Activated effector memory CD4-positive, alpha-beta T cell treated with anti-CD3 and anti-CD28 coated beads, Interleukin-2, amount 50 U/mL, for 16 hours (primary cell): ENCODE data around the gene IFNGR2.
"Not testable (repeated sequence)": the region's sequence is repeated elsewhere in the genome, so short reads cannot be mapped to it uniquely, and the experiment has no call there.

Experiments used
- DNase-seq: peaks from one replicate; pipeline ENCODE4 v3.0.0-alpha.2; 2020

Gene IFNGR2, protein sequence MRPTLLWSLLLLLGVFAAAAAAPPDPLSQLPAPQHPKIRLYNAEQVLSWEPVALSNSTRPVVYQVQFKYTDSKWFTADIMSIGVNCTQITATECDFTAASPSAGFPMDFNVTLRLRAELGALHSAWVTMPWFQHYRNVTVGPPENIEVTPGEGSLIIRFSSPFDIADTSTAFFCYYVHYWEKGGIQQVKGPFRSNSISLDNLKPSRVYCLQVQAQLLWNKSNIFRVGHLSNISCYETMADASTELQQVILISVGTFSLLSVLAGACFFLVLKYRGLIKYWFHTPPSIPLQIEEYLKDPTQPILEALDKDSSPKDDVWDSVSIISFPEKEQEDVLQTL

DNA sequence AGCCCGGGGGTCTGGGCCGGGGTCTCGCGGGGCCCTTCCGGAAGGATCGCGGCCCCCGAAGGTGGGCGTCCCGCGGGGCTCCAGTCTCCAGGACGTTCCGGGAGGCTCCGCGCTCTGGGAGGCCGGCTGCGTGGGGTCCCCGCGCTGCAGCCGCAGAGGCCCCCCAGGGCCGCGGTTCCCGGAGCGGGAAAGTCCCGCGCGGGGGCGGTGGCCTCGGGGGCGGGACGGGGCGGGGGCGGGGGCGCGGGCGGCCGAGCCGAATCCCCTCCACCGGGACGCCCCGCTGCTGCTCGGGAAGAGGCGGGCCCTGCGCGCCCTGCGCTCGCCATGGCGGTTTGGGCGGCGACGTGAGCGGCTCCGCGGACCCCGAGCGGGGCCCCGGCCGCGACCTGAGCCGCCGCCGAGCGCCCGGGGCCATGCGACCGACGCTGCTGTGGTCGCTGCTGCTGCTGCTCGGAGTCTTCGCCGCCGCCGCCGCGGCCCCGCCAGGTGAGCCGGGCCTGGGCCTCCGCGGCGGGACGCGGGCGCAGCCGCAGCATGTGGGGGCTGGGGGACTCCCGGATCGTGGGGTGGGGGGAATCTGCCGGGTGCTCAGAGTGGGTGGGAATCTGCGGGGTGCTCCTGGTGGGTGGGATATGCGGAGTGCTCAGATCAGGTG lies at the start of gene IFNGR2:
Gene IFNGR2 (plus strand): TSS at position 286 of the 658 bp plus-strand sequence. CDS start 131 bp downstream, at position 417.
- DNase-seq = peak; percentile 83

GRCh38 chr21:33355355-33355754 lies 47.9 kb upstream of the IFNGR2 start:
- no peak for DNase-seq

- DNase-seq = no peak
Measured at GRCh38 chr21:33355996-33356395, 47.2 kb upstream of the IFNGR2 start.

DNA sequence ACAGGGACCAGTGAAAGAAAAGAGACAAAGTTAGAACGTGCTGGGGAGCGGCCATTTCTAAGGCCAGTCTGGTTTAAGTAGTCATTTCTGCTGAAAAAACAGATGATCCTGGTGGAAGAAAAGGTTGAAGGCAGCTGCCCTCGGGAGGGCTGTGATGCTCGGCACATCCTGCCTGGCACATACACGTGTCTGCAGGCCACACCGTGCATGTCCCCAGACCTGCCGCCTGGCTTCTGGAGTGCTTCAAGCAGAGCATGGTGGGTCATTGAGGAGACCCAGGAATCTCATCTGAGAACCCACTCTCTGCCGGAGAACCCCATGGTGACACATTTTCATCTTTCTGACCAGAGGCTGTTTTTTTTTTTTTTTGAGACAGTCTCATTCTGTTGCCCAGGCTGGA lies 46.0 kb upstream of the IFNGR2 start:
- no peak for DNase-seq

- DNase-seq = no peak
Measured at GRCh38 chr21:33359446-33359845, 43.8 kb upstream of the IFNGR2 start.

GRCh38 chr21:33360281-33360680 lies 42.9 kb upstream of the IFNGR2 start:
- DNase-seq = no peak

DNA sequence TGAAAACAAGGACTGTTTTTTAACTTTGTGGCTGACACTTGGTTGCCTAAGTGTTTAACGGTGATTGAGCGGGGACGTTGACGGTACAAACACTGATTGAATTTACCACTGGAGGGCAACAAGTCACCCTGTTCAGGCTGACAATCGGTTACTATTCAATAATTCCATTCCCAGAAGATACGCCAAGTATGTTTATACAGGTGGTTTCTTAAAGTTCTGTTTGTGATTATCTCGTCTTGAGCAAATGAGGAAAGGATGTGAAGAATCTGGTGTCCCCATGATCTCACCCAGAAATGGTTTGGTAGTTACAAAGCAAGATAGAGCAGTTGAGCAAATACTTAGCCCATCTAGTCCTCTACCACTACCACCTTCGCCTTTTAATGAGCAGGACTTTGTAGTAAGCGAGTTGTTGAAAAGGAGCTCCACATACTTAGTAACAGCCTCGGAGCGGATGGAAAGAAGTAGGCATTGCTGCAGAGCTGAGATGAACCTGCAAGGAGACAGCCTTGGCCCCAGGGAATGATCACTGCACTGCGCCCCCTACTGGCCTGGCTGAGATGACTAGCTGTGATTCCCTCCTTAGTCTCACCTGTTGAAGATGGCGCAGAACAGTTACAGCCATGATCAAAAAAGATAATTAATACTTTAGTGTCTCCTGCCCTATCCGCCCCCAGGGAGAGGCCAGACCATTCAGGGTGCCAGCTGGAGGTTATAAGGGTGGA lies 42.2 kb upstream of the IFNGR2 start:
- peak; percentile 96 for DNase-seq

- DNase-seq = peak; percentile 85
Measured at GRCh38 chr21:33362044-33362555, 41.1 kb upstream of the IFNGR2 start.

- not testable (repeated sequence) for DNase-seq
Measured at GRCh38 chr21:33363911-33364609, 39.2 kb upstream of the IFNGR2 start.

DNA sequence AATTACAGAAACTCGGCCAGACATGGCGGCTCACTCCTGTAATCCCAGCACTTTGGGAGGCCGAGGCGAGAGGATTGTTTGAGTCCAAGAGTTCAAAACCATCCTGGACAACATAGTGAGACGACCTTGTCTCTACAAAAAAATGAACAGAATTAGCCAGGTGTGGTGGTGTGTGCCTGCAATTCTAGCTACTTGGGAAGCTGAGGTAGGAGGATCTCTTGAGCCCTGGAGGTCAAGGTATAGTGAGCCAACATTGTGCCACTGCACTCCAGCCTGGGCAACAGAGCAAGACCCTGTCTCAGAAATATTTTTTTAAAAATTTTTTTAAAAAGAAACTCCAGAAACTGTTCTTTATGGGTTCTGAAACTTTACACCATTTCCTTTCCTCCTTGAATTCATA lies 38.4 kb upstream of the IFNGR2 start:
- no peak for DNase-seq

GRCh38 chr21:33367309-33367973 lies 35.8 kb upstream of the IFNGR2 start:
- no peak for DNase-seq

DNA sequence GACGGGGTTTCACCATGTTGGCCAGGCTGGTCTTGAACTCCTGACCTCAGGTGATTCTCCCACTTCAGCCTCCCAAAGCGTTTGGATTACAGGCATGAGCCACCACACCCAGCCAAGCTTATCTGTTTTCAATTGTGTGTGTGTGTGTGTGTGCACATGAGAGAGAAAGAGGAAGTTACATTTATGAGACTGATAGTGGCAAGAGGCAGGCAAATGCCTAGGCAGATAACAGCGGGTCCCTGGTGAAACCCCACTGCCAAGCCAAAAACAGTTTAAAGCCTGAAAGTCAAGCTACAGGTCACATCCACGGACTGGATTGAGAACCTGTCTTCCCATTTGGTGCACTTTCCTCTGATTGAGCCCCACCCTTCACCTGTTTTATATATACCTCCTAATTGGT lies 35.1 kb upstream of the IFNGR2 start:
- DNase-seq = peak; percentile 28

- peak; percentile 22 for DNase-seq
Measured at GRCh38 chr21:33368576-33368975, 34.6 kb upstream of the IFNGR2 start.

DNA sequence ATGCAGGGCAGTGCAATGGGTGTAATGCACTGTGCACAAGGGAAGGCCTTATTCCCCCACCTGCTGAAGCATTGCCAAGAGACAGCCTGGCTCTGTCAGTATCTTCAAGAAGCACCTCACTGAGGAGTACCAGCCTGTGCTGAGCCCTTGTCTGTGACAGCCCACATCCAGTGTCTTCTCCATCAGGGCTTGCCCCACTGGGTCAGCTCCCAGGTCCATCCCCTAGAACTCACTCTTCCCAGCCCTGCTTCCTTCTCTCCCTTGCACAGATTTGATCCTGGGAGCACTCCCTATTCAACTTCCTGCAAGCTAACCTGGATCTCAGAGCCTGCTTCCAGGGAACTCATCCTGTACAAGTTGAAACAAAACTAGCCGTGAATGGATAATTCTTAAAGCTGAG lies 33.6 kb upstream of the IFNGR2 start:
- peak; percentile 52 for DNase-seq

DNA sequence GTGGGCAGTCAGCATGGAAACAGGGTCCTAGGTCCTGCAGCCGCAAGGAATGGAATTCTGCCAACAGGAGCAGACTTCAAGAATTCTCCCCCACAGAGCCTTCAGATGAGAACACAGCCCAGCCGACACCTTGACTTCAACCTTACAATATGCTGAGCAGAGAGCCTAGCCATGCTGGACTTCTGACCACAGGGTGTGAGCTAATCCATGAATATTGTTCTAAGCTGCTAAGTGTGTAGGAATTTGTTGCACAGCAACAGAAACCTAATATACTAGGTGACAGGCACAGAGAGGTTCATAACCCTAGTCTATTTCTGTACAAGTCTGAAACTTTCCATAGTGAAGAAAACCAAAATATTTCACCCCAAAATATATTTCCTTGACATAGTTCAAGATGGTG lies 32.9 kb upstream of the IFNGR2 start:
- peak; percentile 24 for DNase-seq

DNA sequence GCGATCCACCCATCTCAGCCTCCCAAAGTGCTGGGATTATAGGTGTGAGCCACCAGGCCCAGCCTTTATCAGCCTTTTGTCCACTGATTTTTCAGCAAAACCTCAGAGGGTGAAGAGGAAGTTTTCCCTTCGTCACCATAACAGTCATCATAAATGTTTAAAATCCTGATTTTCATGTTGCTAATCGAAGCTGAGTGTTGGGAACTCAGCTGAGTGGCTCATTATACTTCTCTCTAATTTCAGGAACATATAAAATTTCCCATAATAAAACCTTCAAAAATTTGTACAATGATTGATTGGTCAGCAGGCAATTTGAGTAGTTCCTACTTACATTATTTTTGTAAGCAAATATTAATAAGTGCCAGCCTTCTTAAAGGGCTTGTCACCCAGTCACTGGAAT lies 31.8 kb upstream of the IFNGR2 start:
- DNase-seq = no peak

- DNase-seq = peak; percentile 16
Measured at GRCh38 chr21:33372582-33372981, 30.6 kb upstream of the IFNGR2 start.

DNA sequence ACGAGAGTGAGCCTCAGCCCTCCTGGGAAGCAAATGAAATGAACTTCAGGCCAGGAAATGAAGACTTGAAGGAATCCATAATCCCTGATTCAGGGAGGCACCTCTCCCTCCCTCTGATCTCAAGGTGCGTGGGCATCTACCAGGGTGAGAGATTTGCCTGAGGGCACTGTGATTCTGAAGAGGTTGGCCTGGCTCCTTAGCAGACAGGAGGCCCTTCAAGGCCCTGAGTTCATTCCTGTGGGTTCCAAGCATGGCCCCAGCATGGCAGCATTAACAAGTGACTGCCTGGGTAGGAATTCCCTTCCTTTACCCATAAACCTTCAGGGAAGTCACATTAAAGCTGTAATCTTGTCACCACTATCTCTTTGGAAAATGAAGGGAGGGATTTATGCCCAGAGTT lies 29.8 kb upstream of the IFNGR2 start:
- DNase-seq = peak; percentile 22

GRCh38 chr21:33374080-33374449 lies 29.1 kb upstream of the IFNGR2 start:
- no peak for DNase-seq

GRCh38 chr21:33374450-33375096 lies 28.6 kb upstream of the IFNGR2 start:
- peak; percentile 84 for DNase-seq

DNA sequence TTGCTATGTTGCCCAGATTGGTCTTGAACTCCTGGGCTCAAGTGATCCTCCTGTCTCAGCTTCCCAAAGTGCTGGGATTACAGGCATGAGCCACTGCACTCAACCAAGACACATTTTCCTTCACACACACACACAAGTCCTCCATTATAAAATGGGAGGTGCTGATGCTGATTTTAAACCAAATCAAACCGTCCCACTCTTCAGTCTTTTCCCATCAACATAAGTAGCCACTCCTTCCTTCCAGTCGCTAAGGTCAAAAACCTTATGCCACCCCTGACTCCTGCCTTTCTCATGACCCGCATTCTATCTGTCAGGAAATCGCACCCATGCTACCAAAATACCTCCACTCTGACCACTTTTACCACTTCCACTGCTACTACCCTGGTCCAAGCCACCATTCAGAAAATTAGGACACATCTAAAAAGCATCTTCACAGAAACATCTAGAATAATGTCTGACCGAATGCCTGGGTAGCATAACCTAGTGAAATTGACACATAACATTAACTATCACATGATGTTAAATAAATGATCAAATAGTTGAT lies 28.0 kb upstream of the IFNGR2 start:
- peak; percentile 14 for DNase-seq
